HG02840 (cell line): ENCODE results near the gene PPP2R2C.

Experiments
- ATAC-seq: cut with Tn5 transposase; IDR thresholded peaks from one replicate; pipeline ENCODE4 v1.9.1; 2021; ENCODE audit warnings: mild to moderate bottlenecking, moderate library complexity, moderate number of reproducible peaks; ENCODE audit not compliant: unreplicated experiment, low FRiP score

PPP2R2C gene

DNA sequence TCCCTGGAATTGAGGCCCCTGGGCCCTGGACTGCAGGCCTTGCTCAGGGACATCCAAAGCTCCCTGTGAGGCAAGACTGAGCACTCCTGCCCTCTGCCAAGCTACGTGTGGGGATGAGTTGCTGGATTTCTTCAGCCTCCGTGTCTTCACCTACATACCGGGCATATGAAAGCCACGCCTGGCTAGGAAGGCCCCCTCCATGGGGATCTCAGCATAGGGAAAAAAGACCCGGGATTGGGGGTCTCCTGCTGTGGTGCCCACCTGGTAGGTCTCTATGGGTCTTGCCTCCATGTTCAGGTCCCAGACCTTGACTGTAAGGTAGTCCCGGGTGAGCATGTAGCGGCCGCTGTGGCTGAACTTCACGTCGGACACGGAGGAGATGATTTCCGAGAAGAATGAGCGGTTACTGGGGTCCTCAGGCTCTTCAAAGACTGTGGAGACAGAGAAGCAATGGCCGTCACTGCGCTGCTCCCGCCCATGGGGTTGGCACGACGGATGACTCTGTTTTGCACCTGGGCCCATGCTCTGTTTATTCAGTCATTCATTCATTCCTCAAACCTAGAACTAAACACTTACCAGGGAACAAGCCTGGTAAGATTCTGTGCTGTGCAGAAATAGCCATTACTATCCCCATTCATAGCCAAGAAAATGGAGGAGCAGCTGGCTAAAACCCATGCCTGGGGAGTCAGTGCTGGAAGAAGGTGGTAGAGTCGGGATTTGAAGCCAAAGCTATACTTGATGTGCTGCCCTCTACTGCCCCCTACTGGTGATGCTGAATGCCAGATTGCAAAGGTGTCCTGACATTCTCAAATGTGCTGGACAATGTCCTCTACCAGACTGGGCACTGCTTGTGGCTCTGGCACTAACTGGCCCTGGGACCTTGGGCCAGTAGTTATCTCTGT, 138.9 kb downstream of the PPP2R2C start:
- ATAC-seq, result no peak

DNA sequence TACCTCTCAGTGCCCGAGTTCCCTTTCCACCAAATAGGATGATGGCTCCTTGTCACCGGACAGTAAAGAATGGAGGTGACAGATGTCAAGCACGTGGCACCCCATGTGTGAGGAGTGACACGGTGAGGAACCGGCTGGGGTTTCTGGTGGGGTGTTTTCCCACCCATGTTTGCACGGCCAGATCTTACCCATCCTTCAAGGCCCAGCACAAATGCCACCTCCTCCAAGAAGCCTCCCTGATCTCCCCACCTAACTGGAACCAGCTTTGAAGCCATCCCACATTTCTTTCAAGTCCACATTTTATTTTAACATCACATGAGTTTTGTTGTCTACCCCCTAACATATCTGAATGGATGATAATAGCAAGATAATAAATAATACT, 139.8 kb downstream of the PPP2R2C start:
- ATAC-seq, result no peak

DNA sequence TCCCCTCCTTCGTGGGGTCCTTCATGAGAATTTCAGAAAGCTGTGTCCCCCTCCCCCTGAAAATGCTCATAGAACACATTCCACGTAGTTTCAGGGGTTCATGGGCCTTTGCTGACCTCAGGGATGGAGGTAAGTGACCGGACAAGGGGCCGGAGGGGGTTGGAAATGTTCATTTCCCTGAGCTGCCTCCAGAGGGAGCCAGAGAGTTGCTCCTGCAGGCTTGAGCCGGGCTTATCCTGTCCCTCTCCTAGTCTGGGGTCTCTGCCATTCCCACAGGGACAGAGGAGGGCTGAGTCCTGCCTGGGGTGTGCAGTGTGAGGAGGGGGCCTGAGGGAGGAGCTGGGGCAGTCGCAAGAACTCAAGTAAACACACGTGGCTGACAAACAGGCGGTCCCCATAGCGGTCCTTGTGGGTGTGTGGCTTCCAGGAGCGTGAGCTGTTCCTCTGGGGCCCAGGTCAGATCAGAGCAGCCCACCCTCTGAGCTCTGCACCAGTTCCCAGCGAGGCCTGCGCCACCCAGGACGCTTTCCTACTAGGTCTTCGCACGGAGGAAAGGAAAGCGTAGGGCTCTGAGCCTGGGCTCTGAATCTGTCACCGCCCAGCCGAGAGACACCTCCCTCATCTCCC, 140.3 kb downstream of the PPP2R2C start:
- ATAC-seq, result no peak

DNA sequence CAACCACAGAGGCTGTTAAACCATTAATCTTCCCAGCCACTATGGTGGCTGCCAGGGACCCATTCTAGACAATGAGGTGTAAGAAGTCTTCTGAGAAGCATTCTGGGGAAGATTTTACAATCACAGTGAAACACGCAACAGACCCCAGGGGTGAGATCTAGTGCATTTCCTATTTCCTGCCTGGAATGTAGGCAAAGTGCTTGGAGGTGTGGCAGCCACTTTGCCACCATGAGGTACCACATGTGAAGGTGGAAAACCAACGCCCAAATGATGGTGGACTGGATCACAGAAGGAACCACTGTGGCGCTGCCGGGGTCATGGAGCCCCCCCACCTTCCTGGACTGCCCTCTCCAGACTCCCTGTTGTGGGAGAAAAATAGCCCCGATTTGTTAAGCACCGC, 140.9 kb downstream of the PPP2R2C start:
- no peak for ATAC-seq

DNA sequence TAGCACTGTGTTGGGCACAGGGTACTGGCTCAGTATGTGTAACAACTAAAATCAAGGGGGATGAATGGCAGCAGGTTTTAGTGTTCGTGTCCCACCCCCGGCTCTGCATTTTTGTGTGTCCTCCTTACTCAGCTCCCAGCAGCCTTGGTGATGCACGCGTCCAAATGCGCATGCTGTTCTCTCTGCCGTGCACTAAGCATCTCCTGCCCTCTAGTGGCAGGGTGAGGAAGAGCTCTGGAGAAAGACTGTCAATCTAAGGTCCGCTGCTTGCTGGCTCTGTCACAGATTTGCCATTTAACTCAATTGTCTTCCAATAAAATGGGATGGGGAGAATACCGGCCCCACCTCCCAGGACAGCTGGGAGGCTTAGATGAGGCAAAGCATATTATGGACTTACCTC, 141.4 kb downstream of the PPP2R2C start:
- no peak for ATAC-seq

DNA sequence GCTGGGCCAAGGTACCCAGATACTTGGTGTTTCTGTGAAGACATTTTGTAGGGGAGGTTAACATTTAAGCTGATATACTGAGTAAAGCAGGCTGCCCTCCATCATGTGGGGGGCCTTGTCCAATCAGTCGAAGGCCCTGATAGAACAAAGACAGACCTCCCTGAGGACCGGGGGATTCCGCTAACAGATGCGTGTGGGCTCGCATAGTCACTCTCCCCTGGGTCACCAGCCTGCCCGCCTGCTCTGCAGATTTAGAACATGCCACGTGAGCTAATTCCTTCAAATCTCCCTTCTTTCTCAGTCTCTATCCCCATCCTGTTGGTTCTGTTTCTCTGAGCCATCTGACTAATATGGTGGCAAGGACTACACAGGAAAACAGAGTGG, 142.0 kb downstream of the PPP2R2C start:
- ATAC-seq, result no peak

DNA sequence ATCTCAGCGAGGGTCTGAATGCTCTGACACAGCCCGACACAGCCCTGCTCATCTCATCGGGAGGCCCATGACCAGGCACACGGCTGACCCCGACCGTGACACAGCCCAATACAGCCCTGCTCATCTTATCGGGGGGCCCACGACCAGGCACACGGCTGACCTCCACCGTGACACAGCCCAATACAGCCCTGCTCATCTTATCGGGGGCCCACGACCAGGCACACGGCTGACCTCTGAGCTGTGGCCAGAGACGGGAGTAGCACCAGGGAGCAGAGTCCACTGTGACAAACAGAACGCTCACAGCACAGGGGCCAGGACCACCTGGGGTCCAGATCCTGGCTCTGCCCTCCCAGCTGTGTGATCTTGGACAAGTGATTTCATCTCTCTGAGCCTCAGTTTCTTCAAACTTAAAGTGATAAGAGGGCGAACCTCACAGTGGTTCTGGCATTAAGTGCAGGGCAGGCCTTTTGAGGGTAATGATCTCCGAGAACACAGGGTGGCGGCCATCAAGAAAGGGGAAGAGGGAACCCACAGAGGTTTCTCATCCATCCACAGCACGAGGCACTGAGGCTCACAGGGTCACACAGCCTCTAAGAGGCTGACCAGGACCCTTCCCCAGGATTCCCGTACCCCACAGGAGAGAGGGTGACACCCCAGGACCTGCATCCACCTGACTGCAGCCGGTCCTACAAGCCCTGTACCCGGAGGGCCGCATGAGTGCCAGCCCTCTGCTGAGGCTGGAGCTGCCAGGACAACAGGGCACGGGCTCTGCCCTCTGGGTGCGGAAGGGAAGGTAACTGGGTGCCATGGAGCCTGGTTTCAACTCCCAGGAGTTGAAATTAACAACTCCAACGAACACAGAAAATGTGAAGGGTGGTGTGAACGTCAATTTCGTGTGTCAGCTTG, 142.7 kb downstream of the PPP2R2C start:
- ATAC-seq, result no peak

DNA sequence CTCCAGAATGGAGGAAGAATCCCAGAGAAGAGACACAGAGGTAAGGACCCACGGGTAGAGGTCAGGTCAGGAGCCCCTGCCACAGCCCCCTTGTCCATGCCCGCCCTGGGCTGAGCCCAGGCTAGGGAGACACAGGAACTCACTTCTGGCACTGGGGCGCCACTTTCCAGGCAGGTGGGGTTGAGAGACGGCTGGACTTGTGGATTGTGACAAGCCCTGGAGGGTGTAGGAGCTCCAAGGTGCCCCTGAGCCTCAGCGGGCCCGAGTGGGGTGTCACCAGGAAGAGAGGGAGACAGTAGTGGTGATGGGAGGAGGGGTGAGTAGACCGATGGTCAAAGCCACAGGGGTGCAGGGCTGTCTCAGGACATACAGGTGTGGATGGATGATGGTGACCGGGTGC, 143.9 kb downstream of the PPP2R2C start:
- ATAC-seq, result no peak

DNA sequence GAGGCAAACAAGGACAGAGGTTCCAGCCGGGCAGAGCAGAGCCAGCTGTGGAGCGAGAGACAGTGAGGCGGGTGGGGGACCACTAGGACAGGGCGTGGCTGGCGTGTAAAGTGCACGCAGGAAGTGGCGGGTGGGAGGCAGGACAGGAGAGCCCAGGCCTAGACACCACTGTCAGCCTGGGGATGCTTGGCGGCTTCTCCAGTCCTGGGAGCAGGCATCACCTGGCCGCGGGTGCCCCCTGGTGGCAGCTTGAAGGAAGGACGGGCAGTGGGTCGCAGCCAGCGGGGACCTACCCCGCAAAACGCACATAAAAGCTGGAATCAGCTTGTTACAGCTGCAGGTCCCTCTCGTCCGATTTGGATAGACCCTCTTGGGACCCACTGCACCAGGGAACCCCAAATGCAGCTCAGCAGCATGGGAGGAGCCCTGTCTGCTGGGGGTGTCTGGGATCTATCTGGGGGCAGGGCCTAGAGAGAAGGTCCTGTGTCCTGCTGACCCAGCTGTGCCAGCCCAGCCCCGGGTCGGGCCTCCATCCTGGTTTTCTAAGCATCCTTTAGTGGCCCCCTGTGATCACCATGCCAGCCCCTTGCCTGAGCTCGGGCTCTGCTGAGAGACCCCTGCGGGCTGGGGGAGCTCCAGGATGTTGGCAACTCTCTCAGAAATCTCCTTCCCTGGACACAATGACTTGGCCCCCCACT, 145.0 kb downstream of the PPP2R2C start:
- no peak for ATAC-seq

DNA sequence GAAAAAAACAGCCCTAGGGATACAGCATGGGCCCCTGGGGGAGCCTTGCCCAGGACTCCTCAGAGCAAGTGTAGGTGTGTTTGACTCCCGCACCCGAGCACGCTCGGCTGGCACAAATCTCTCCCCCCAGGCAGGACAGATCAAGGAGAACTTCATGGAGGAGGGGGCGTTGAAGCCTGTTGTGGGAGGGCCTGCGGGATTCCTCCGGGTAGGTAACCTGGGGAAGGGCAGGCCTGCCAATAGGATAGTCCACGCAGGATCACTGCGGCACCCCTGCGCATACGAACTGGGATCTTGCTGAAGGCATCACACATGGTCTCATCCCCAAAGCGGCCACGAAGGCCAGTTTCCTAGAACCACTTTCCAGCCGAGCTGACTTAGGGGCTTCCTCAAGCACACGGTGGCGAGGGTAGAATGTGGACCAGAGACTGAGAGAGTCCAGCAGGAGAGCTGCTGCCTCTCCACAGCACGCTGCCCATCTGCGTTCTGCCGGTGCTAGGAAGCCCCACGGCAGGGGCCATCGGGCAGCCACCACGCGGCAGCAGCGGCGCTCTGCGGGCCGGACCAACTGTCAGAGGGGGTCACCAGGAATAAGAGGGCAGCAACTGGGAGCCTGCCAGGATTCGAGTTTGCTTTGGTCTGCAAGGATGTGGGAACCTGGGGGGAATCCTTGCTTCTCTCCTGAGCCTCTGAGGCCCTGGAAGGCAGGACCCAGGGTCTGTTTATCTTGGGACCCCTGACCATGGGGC, 145.9 kb downstream of the PPP2R2C start:
- ATAC-seq, result no peak

DNA sequence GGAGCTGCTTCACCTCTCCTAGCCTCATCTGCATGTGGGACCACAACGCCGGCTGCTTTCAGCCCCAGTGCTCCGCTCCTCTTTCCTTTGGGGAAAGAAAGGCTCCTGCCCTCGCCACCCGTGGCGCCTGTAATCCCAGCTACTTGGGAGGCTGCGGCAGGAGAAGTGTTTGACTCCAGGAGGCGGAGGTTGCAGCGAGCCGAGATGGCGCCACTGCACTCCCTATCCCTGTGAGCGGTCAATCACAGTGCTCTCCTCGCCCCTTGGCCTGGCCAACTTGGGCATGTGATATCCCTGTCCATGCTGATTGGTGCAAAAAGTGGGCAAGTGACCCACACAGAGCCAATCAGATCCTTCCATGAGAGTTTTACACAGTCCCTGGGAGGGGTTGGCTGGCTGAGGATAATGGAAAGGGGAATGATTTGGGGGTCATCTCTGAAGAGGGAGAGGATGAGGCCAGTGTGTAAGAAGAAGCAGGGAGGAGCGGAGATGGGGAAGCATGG, 146.6 kb downstream of the PPP2R2C start:
- ATAC-seq, result no peak

DNA sequence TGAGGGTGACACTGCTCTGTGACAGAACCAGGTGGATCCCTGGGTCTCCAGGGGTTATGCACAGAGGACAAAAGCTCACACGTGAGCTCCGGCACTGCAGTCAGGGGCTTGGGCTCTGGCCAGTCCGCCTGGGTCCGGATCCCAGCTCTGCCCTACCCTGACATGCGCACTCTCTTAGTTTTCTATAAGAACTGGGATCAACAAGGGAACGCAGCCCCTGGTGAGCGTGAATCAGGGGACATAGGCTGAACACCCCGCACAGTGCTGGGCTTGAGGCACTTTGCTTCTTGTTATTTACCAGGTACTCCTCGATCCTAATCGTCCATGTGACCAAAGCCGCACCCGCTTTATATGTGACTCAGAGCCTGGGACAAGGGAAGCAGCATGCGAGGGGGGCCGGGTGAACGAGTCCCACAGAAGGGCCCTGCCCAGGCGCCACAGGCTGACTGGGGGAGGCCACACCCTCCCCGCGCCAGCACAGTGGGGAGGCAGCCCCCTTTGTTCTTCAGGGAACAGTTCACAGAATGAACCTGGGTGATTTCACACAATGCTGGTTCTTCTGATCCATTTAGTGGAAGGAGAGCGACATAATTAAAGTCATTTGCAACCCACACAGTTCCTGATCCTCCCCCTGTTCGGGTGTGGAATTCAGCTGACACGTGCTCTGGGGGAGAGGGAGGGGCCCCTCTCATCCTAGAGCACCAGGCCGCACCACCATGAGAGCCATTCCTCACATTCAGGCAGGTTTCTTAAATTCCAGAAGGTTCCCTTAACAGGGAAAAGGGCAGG, 147.2 kb downstream of the PPP2R2C start:
- no peak for ATAC-seq

DNA sequence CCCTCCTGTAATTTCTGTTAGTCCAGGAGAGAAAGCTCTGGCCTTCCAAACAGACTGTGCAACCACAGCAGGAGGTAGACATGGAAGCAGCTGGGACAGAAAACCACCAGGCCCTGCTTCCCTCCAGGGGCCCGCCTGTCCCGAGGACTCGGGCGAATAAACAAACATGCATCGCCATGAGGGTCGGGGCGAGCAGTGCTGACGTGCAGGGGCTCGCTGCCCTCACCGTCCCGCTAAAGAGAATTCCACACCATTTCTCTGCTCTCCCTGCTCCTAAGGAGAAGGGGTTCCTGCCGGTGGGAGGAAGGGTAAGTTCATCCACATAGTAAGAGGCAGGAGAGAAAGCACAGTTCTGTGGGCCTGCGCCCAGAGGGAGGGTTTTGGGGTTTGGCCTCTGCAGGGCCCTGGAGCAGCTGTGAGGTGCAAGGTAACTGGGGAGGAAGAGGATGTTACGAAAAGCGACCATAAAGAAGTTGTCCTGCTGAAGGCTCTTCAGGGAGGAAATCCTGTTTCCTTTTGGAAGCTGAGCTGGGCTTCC, 147.9 kb downstream of the PPP2R2C start:
- ATAC-seq, result no peak

DNA sequence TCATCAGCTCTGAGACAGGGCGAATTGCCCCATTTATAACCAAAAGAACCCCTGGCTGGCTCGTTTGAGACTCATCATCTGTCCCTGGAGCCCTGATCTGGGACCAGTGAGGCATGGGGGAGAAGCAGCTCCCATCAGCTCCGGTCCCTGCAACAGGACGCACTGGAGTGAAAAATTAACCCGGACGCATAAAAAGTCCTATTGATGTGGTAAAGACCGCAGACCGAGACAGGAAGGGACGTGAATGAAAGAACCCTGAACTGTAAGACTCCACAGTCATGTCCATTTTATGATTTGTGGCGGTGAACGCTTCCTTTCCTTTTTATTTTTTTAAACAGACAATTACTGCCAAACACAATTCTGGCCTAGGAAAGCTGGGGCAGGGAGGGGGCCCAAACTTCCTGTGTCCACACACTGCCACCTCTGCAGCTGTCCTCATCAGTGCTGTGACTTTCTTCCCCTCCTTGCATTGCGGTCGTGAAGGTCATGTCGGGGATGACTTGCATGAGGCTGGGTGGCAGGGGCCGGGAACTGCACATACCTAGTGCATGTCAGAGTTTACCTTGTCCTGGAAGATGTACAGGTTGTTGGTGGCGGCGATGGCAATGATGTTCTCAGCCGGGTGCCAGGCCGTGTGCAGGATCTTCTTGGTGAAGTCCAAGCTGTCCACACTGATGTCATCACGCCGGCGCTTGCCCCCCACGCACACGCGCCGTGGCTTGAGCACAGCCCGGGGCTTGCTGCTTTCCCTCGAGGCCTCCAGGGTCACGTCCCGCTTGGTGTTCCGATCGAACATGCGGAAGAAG, 149.4 kb downstream of the PPP2R2C start:
- no peak for ATAC-seq

DNA sequence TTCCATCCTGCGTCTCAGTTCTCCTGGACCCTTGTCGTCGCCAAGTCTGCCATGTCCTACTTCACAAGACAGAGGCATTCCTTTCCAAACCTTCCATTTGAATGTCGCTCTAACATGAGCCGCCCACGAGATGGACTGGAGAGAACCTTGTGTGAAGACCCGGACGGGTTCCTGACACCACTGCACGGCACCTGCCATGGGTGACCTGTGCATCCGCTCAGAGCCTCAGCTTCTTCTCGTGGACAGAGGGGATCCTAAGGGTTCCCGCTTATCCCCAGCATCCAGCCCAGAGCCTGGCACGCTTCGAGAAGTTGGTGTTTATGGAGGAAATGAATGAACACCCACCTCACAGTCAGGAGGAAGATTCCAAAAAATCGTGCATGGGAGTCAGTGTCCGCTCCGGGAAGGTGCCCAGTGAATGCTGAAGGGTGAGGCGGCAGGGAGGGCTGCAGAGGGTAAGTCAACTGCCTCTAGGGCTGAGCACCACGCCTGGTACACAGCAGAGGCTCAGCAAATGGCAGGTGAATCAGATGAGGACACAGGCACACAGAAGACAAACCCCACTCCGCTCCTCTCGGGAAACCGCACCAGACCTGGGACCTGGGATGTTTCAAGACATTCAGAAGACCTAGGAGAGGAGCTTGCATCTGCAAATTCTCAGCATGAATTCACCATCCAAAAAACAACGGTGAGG, 150.2 kb downstream of the PPP2R2C start:
- ATAC-seq, result no peak

DNA sequence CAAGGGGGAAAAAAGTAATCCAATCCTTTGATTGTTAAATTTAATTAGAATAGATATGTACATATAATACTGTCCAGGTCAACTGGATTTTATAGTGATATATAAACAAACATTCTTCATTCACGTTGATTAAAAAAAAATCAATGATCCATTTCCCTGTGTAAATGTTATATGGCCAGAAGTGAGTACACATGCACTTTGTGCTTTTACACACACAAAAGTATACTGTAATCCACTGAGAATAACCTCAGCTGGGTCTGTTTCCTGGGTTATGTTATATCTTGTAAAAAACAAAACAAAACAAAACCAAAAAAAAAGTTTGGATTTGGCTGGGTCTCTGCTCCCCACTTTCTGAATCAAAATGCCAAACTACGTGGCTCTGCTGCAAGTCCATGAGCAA, 151.1 kb downstream of the PPP2R2C start:
- no peak for ATAC-seq

DNA sequence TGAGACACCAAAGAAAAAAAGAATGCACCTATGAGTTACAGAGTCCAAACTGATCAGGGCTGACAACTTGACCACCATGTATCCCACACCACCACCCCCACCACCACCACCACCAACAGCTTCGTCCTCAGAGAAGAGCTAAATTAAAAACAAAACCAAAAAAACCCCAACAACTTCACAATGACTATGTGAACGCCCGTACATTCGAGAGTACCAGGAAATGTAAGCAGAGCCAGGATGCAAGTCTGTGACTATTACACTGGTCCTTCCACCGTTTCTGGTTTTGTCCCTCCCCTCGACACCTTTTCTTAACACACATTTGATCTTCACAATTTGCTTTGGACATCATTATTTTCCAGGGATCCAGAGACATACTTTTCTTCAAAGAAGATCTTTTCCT, 151.8 kb downstream of the PPP2R2C start:
- no peak for ATAC-seq
